Nephron (organoid): ENCODE measurements around the gene ELAVL2.

ENCODE experiments used
- H3K27ac Mint-ChIP-seq, 3 experiments: 2 replicates each; pipeline ENCODE4 v1.8.0; 2020; ENCODE audit warnings: mixed read lengths in 3 of 3, mild to moderate bottlenecking in 2 of 3, moderate library complexity in 1 of 3
- H3K27me3 Mint-ChIP-seq: 2 replicates; pipeline ENCODE4 v1.8.0; 2021; ENCODE audit warnings: low read depth, mild to moderate bottlenecking, moderate library complexity, mixed read lengths
- H3K36me3 Mint-ChIP-seq: 2 replicates; pipeline ENCODE4 v1.8.0; 2020; ENCODE audit warnings: low read depth, mixed read lengths
- H3K4me1 Mint-ChIP-seq: 2 replicates; pipeline ENCODE4 v1.8.0; 2020; ENCODE audit warnings: mixed read lengths
- H3K4me3 Mint-ChIP-seq, 3 experiments: 2 replicates each; pipeline ENCODE4 v1.8.0; 2020; ENCODE audit warnings: mild to moderate bottlenecking in 3 of 3, mixed read lengths in 3 of 3, moderate library complexity in 2 of 3
- H3K9me3 Mint-ChIP-seq: 2 replicates; pipeline ENCODE4 v1.8.0; 2020; ENCODE audit warnings: mixed read lengths
- TF ChIP-seq, protein P1 (sequence below), 3 experiments: fragments of 200-600 bp; sonication (generic); IDR thresholded peaks; one replicate each; pipeline ENCODE4 v1.5.0; 2021; ENCODE audit warnings: antibody characterized with exemption in 3 of 3; ENCODE audit not compliant: unreplicated experiment in 3 of 3

The ELAVL2 gene

DNA sequence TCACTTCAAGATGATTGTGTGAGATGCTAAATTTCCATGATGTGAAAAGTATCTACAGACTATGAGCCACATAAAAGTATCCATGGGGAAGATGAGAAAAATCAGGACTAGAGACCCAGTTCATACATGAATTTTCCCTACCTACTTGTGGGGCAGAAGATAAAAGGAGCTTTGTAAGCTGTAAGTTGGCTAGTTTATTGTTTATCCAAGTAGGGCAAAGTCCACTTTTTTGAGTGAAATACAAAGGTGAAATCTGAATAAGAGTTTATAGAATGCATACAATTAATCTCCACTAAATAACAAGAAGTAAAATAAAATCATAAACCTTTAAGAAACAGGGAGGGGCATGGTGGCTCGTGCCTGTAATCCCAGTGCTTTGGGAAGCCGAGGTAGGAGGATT is 160.4 kb downstream of the ELAVL2 start:
- TF ChIP-seq, protein P1, sequence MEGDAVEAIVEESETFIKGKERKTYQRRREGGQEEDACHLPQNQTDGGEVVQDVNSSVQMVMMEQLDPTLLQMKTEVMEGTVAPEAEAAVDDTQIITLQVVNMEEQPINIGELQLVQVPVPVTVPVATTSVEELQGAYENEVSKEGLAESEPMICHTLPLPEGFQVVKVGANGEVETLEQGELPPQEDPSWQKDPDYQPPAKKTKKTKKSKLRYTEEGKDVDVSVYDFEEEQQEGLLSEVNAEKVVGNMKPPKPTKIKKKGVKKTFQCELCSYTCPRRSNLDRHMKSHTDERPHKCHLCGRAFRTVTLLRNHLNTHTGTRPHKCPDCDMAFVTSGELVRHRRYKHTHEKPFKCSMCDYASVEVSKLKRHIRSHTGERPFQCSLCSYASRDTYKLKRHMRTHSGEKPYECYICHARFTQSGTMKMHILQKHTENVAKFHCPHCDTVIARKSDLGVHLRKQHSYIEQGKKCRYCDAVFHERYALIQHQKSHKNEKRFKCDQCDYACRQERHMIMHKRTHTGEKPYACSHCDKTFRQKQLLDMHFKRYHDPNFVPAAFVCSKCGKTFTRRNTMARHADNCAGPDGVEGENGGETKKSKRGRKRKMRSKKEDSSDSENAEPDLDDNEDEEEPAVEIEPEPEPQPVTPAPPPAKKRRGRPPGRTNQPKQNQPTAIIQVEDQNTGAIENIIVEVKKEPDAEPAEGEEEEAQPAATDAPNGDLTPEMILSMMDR (IDR thresholded peaks at IDR 0.05; ENCODE audit: unreplicated experiment in 3 of 3): no peak
- Mint-ChIP-seq H3K4me3 (no peak overlapping the region), H3K36me3 (peaks cover 8% of the 10 kb centered on the region), H3K27me3 (no peaks in the 10 kb centered on the region), H3K27ac (no peak overlapping the region), H3K4me1 (peaks cover 5% of the 10 kb centered on the region), H3K9me3 (no peaks in the 10 kb centered on the region)

DNA sequence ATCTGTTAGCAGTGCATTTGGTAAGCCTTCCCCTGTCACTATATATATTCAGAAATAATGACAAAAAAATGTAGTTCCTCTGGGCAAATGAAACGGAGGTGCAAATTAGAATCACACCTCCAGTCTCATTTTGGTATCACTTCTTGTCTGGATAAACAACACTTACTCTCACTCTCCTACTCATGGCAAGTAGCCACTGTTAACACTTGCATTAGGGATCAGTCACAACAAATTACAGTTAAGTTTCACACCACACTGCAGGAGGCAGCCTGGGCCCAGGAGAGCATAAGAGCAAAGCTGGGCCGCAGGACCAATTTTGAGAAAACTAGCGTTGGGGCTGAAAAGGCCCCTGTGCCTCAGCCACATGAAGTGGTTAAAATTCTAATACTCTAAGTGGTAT is 161.0 kb downstream of the ELAVL2 start:
- H3K27me3 Mint-ChIP-seq: no peaks in the 10 kb centered on the region
- no peaks in the 10 kb centered on the region for H3K9me3 Mint-ChIP-seq
- H3K4me3 Mint-ChIP-seq: no peak overlapping the region
- TF ChIP-seq, protein P1 (IDR thresholded peaks at IDR 0.05; ENCODE audit: unreplicated experiment in 3 of 3): no peak
- no peak overlapping the region for H3K27ac Mint-ChIP-seq
- peaks cover 4% of the 10 kb centered on the region for H3K36me3 Mint-ChIP-seq
- H3K4me1 Mint-ChIP-seq: peaks cover 5% of the 10 kb centered on the region

DNA sequence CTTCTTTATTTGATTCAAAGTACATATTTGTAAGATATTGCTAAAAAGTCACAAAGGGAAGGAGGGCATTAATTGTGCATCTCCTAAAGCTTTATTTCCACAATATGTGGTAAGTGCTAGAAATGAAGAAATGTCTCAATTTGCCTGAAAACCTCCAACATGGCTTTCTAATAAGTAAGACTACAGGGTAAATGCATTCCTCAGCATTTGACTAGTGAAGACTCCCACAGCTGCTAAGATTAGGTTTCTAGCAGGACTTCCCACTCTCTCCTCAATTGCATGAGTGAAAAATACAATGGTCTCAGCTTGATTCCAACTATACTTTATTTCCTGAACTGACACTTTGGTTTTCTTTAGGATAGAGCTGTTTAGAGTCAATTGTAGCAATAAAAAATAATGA is 162.1 kb downstream of the ELAVL2 start:
- TF ChIP-seq, protein P1 (IDR thresholded peaks at IDR 0.05; ENCODE audit: unreplicated experiment in 3 of 3): no peak
- Mint-ChIP-seq H3K36me3 (peaks cover 4% of the 10 kb centered on the region), H3K4me3 (no peak overlapping the region), H3K27ac (no peak overlapping the region), H3K27me3 (no peaks in the 10 kb centered on the region), H3K9me3 (no peaks in the 10 kb centered on the region), H3K4me1 (peaks cover 5% of the 10 kb centered on the region)

DNA sequence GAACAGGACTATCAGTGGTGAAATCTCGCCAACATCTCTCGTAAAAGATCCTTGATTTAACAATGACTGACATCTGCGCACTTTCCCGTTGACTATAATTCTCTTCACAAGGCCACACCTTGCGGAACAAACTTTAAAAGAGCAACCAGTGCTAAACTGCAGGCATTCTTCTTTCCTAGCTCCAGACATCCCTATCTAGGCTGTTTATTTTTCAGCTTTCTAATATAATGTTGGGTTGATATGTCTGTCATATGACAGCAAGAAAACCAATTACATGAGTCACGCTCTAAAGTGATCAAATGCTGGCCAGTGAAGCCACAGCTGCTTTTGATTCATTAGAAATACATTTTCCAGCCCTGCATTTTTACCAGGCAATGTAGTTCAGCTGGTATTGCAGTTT is 162.5 kb downstream of the ELAVL2 start:
- Mint-ChIP-seq H3K4me3 (no peak overlapping the region), H3K36me3 (peaks cover 4% of the 10 kb centered on the region), H3K27ac (no peak overlapping the region), H3K9me3 (no peaks in the 10 kb centered on the region), H3K27me3 (no peaks in the 10 kb centered on the region), H3K4me1 (peaks cover 5% of the 10 kb centered on the region)
- TF ChIP-seq, protein P1 (IDR thresholded peaks at IDR 0.05; ENCODE audit: unreplicated experiment in 3 of 3): no peak

DNA sequence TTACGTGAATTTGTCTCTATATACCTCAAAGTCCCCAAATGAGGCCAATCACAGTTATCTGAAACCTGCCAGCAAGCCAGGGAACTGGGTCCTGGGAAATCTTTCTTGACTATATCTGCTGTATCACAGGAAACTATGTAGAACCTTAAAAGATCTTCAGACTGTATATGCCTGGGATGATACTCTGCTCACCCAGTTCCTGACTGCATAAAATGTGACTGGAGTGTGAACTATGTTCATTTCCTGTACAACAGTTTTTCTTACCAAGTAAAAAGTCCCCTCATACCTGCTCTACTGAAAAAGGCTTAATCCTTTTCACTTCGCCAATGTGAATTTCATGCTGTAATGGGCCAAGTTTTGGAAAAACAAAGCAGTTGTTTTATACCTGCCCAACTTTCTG is 162.9 kb downstream of the ELAVL2 start:
- Mint-ChIP-seq H3K9me3 (no peaks in the 10 kb centered on the region), H3K27me3 (no peaks in the 10 kb centered on the region), H3K4me1 (peaks cover 5% of the 10 kb centered on the region), H3K27ac (no peak overlapping the region), H3K4me3 (no peak overlapping the region), H3K36me3 (peaks cover 4% of the 10 kb centered on the region)
- TF ChIP-seq, protein P1 (IDR thresholded peaks at IDR 0.05; ENCODE audit: unreplicated experiment in 3 of 3): no peak

DNA sequence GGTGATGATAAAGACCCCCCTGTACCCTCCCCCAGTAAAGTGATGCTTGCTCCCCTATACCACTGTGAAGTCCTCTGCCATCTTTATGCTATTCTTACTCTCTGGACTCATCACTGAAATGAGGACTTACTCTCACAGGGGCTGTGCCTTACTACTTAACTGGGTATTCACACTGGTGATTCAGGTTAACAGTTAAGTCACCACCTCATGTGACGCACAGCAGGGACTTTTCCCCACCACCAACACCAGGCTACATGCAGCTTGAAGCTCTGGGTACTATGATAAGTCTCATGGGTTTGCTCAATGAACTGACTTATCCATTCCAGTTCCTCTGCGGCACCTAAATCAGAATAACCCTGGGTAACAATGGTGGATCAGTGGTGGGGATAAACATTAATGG is 163.7 kb downstream of the ELAVL2 start:
- TF ChIP-seq, protein P1 (IDR thresholded peaks at IDR 0.05; ENCODE audit: unreplicated experiment in 3 of 3): no peak
- H3K36me3 Mint-ChIP-seq: peaks cover under 1% of the 10 kb centered on the region
- H3K27ac Mint-ChIP-seq: no peak overlapping the region
- H3K4me3 Mint-ChIP-seq: no peak overlapping the region
- H3K27me3 Mint-ChIP-seq: no peaks in the 10 kb centered on the region
- no peaks in the 10 kb centered on the region for H3K9me3 Mint-ChIP-seq
- H3K4me1 Mint-ChIP-seq: peaks cover 5% of the 10 kb centered on the region
